Measurements from ENCODE around the gene SLC15A1. TPM values are rescaled to one million over a fixed set of nuclear protein-coding genes. Genes with fewer than 3 reads are reported as not detected.

Gene SLC15A1
- total RNA-seq, 2 experiments from 2014 or later = not detected

DNA sequence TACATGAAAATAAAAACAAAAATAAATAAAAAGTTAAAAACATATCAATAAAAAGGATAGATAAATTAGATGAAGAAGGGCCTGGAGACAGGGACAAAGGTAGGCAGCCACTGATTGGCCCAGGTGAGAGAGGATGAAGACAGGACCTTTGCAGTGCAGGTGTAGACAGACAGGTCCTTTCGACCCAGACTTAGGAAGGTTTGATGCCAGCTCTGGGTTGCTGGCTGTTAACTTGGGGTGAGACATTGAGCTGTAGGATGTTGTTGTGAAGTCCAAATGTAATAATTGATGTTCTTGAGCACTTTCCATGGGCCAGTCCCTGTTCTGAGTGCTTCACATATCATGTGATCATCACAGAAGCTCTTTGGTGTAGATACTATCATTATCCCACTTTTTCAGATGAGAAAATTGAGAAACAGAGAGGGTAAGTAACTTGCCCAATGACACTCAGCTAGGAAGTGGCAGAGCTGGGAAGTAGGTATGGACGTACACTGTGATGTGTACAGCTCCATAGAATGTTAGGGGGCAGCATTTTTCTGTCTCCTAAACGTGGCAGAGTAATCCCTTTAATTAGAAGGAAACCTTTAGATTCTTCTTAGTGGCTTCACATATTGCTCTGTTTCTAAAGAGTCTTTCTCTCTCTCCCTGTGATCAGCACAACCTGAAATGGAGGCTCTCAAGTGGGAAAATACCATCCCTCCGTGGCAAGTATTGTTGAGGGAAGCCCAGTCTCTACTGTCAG, 99.6 kb downstream of the SLC15A1 start:
- ATAC-seq (ENCODE audit: poor library complexity) (no peak), DNase-seq (no peak)
- Mint-ChIP-seq H3K9me3 (no peaks in the 10 kb centered on the region), H3K36me3 (ENCODE audit: low read depth) (no peaks in the 10 kb centered on the region), H3K4me3 (peak overlapping the region; percentile 9), H3K4me1 (ENCODE audit: low read depth) (peaks cover 9% of the 10 kb centered on the region), H3K27ac (no peak overlapping the region), H3K27me3 (no peaks in the 10 kb centered on the region)
- POLR2A ChIA-PET = interaction anchor here (0.8 to 1.4 kb wide), 5 partner anchors 109 to 207 kb away, joined by 3 to 11 read pairs (median 3); no protein-coding TSS in a partner anchor
- no peaks in the 10 kb centered on the region for H3K9me3 ChIP-seq (ENCODE audit: control insufficient read depth in 1 of 2, insufficient read depth in 1 of 2, low read length in 2 of 2)
- no peaks in the 10 kb centered on the region for H3K36me3 ChIP-seq (ENCODE audit: insufficient read depth, low read length)
- TF ChIP-seq, protein P1, sequence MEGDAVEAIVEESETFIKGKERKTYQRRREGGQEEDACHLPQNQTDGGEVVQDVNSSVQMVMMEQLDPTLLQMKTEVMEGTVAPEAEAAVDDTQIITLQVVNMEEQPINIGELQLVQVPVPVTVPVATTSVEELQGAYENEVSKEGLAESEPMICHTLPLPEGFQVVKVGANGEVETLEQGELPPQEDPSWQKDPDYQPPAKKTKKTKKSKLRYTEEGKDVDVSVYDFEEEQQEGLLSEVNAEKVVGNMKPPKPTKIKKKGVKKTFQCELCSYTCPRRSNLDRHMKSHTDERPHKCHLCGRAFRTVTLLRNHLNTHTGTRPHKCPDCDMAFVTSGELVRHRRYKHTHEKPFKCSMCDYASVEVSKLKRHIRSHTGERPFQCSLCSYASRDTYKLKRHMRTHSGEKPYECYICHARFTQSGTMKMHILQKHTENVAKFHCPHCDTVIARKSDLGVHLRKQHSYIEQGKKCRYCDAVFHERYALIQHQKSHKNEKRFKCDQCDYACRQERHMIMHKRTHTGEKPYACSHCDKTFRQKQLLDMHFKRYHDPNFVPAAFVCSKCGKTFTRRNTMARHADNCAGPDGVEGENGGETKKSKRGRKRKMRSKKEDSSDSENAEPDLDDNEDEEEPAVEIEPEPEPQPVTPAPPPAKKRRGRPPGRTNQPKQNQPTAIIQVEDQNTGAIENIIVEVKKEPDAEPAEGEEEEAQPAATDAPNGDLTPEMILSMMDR (IDR thresholded peaks at IDR 0.05) = no peak
- H3K4me3 ChIP-seq (ENCODE audit: low read length) = no peak overlapping the region
- peaks cover 0 to 2% of the 10 kb centered on the region in 2 experiments for H3K27me3 ChIP-seq (ENCODE audit: control insufficient read depth in 1 of 2, insufficient read depth in 2 of 2, low read length in 2 of 2)
- H3K27ac ChIP-seq (ENCODE audit: low read depth in 1 of 2, low read length in 2 of 2) = no peak overlapping the region
- intact Hi-C loops (cut with DNase I, micrococcal nuclease) = loop anchor here (1.0 kb wide), 1 partner anchor 208 kb away; no protein-coding TSS in a partner anchor
- CTCF ChIA-PET = interaction anchor here (0.6 to 4.0 kb wide), 23 partner anchors 9 to 211 kb away, joined by 3 to 49 read pairs (median 5); no protein-coding TSS in a partner anchor
- H3K4me1 ChIP-seq (ENCODE audit: insufficient read depth, low read length) = peaks cover 6% of the 10 kb centered on the region

DNA sequence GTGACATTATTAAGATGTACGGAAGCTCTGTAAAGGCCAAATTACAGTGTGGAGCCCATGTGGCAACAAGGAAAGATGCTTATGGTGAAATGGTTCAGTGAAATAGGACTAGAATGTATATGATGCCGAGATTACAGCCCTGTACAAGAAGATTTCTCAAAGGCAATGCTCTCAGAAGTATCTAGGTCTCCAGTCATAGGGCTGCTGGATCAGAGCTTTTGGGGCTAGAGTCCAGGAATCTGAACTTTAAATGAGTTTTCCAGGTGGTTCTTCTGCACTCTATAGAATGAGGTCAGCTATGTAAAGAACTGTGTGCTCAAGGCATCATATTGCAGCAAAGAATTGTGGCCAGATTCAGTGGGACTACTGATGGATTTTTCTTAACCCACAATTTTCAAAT, 100.2 kb downstream of the SLC15A1 start:
- DNase-seq (no peak), ATAC-seq (ENCODE audit: poor library complexity) (no peak)
- Mint-ChIP-seq H3K9me3 (no peaks in the 10 kb centered on the region), H3K4me1 (ENCODE audit: low read depth) (peaks cover 9% of the 10 kb centered on the region), H3K27ac (no peak overlapping the region), H3K27me3 (no peaks in the 10 kb centered on the region), H3K4me3 (no peak overlapping the region), H3K36me3 (ENCODE audit: low read depth) (no peaks in the 10 kb centered on the region)
- POLR2A ChIA-PET = interaction anchor here (1.2 to 1.4 kb wide), 2 partner anchors 109 to 207 kb away, joined by 3 to 11 read pairs; no protein-coding TSS in a partner anchor
- Histone ChIP-seq H3K27ac (ENCODE audit: low read depth in 1 of 2, low read length in 2 of 2) (no peak overlapping the region), H3K4me3 (ENCODE audit: low read length) (no peak overlapping the region), H3K9me3 (ENCODE audit: control insufficient read depth in 1 of 2, insufficient read depth in 1 of 2, low read length in 2 of 2) (no peaks in the 10 kb centered on the region), H3K4me1 (ENCODE audit: insufficient read depth, low read length) (peaks cover 6% of the 10 kb centered on the region), H3K36me3 (ENCODE audit: insufficient read depth, low read length) (no peaks in the 10 kb centered on the region), H3K27me3 (ENCODE audit: control insufficient read depth in 1 of 2, insufficient read depth in 2 of 2, low read length in 2 of 2) (peaks cover 0 to 2% of the 10 kb centered on the region in 2 experiments)
- intact Hi-C loops (cut with DNase I, micrococcal nuclease) = no loop called here
- CTCF ChIA-PET = interaction anchor here (1.2 to 4.0 kb wide), 6 partner anchors 9 to 207 kb away, joined by 4 to 49 read pairs (median 9); no protein-coding TSS in a partner anchor
- TF ChIP-seq, protein P1 (IDR thresholded peaks at IDR 0.05) = no peak

DNA sequence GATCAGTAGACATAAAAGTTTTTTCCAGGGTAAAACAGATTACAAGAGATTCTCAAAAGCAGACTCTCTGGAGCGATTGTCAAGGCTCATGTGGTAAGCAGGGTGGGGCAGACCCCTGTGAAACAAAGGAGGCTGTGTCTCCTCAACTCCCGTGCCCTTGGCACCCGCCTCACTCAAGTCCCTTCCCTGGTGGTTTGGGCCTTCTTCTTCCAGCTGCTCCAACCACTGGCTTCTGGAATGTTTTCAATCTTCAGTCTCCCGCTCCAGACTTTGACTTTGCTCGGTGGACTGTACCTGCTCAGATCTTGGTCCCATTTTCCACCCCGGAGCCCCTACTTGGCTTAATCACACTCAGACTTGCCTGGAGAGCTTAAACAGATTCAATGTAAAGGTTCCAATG, 100.7 kb downstream of the SLC15A1 start:
- Histone ChIP-seq H3K27ac (ENCODE audit: low read depth in 1 of 2, low read length in 2 of 2) (no peak overlapping the region), H3K27me3 (ENCODE audit: control insufficient read depth in 1 of 2, insufficient read depth in 2 of 2, low read length in 2 of 2) (peaks cover 0 to 2% of the 10 kb centered on the region in 2 experiments), H3K36me3 (ENCODE audit: insufficient read depth, low read length) (no peaks in the 10 kb centered on the region), H3K4me1 (ENCODE audit: insufficient read depth, low read length) (peaks cover 6% of the 10 kb centered on the region), H3K4me3 (ENCODE audit: low read length) (no peak overlapping the region), H3K9me3 (ENCODE audit: control insufficient read depth in 1 of 2, insufficient read depth in 1 of 2, low read length in 2 of 2) (no peaks in the 10 kb centered on the region)
- TF ChIP-seq, protein P1 (IDR thresholded peaks at IDR 0.05) = no peak
- no peak overlapping the region for H3K27ac Mint-ChIP-seq
- no peaks in the 10 kb centered on the region for H3K9me3 Mint-ChIP-seq
- intact Hi-C loops (cut with DNase I, micrococcal nuclease) = no loop called here
- H3K27me3 Mint-ChIP-seq = no peaks in the 10 kb centered on the region
- no peaks in the 10 kb centered on the region for H3K36me3 Mint-ChIP-seq (ENCODE audit: low read depth)
- ChIA-PET POLR2A (interaction anchor here (1.2 kb wide), 1 partner anchor 108 kb away, joined by 3 read pairs; no protein-coding TSS in a partner anchor), CTCF (interaction anchor here (1.4 to 2.5 kb wide), 3 partner anchors 9 to 184 kb away, joined by 4 to 15 read pairs (median 5); no protein-coding TSS in a partner anchor)
- no peak overlapping the region for H3K4me3 Mint-ChIP-seq
- ATAC-seq (ENCODE audit: poor library complexity) (no peak), DNase-seq (no peak)
- H3K4me1 Mint-ChIP-seq (ENCODE audit: low read depth) = peaks cover 9% of the 10 kb centered on the region

Data from CD4-positive, alpha-beta T cell (primary cell).